LNCaP clone FGC (cell line): ENCODE results near the gene SHH.

Source experiments
- DNase-seq: peaks from one replicate; pipeline ENCODE4 v3.0.0-alpha.2; 2011; ENCODE audit warnings: low read depth
- H3K4me3 ChIP-seq: 2 replicates; pipeline ENCODE4 v1.5.1; 2011; ENCODE audit warnings: mild to moderate bottlenecking, low read depth, low read length, control low read depth
- CTCF ChIP-seq: IDR thresholded peaks from 2 replicates; pipeline ENCODE4 v1.5.1; 2012; ENCODE audit warnings: mild to moderate bottlenecking; ENCODE audit not compliant: control insufficient read depth, insufficient read depth; ENCODE audit errors: extremely low read depth

The SHH gene

GRCh38 chr7:155763691-155764437, 48.4 kb downstream of the SHH start:
- no peak for TF ChIP-seq CTCF
- no peak for DNase-seq
- H3K4me3 ChIP-seq, result no peak overlapping the region

- no peak for TF ChIP-seq CTCF
- no peak for DNase-seq
Observed at GRCh38 chr7:155763122-155763521, 49.1 kb downstream of the SHH start.

GRCh38 chr7:155762655-155763054, 49.6 kb downstream of the SHH start:
- TF ChIP-seq CTCF, result no peak
- no peak for DNase-seq
- no peak overlapping the region for H3K4me3 ChIP-seq

More at GRCh38 chr7:155763122-155763521, 49.1 kb downstream of the SHH start:
- no peak overlapping the region for H3K4me3 ChIP-seq

GRCh38 chr7:155762036-155762435, 50.2 kb downstream of the SHH start:
- TF ChIP-seq CTCF, result no peak
- no peak for DNase-seq
- H3K4me3 ChIP-seq, result no peak overlapping the region

- TF ChIP-seq CTCF, result no peak
- no peak overlapping the region for H3K4me3 ChIP-seq
- DNase-seq, result no peak
Observed at GRCh38 chr7:155761162-155761561, 51.1 kb downstream of the SHH start.

GRCh38 chr7:155759740-155760430, 52.4 kb downstream of the SHH start:
- TF ChIP-seq CTCF, result no peak
- DNase-seq, result no peak
- no peak overlapping the region for H3K4me3 ChIP-seq

- no peak for TF ChIP-seq CTCF
- no peak overlapping the region for H3K4me3 ChIP-seq
- no peak for DNase-seq
Observed at GRCh38 chr7:155758348-155758747, 53.9 kb downstream of the SHH start.
